Kidney (tissue), 14 donors: ENCODE data around the gene ROBO3. TPM values are rescaled to one million over a fixed set of nuclear protein-coding genes. Genes with fewer than 3 reads are reported as not detected.
A peak's percentile ranks its signal among the peaks of the same experiment; 100 is the strongest.

Experiments
- DNase-seq, 5 donors: peaks; one replicate each; pipeline ENCODE4 v3.0.0-alpha.2; 2013 to 2020
- FAIRE-seq: peaks from 2 replicates; lab custom pipeline; 2012; peaks lifted over from hg19 to GRCh38; lab: Jason Lieb, UNC
- H3K27ac ChIP-seq, 2 donors: one replicate each; pipeline ENCODE4 v1.7.0; 2013; ENCODE audit warnings: low read depth in 2 of 2, low read length in 2 of 2, inconsistent platforms in 1 of 2
- H3K27me3 ChIP-seq: one replicate; pipeline ENCODE4 v1.7.1; 2013; ENCODE audit warnings: low read length, inconsistent platforms; ENCODE audit not compliant: control insufficient read depth, insufficient read depth
- H3K36me3 ChIP-seq, 3 donors: one replicate each; pipeline versions ENCODE4 v1.7.0 to v1.7.1; 2013; ENCODE audit warnings: low read length in 3 of 3, control low read depth in 1 of 3, inconsistent platforms in 1 of 3; ENCODE audit not compliant: insufficient read depth in 3 of 3, control insufficient read depth in 2 of 3
- H3K4me1 ChIP-seq, 3 donors: one replicate each; pipeline versions ENCODE4 v1.7.0 to v1.7.1; 2013; ENCODE audit warnings: low read length in 3 of 3, inconsistent platforms in 1 of 3, low read depth in 1 of 3; ENCODE audit not compliant: control insufficient read depth in 2 of 3, insufficient read depth in 2 of 3
- H3K4me3 ChIP-seq, 3 donors: one replicate each; pipeline versions ENCODE4 v1.7.0 to v1.8.1; 2013; ENCODE audit warnings: low read length in 3 of 3, control low read depth in 1 of 3, inconsistent platforms in 1 of 3
- H3K9ac ChIP-seq, 3 donors: one replicate each; pipeline versions ENCODE4 v1.7.0 to v1.7.1; 2013; ENCODE audit warnings: low read length in 3 of 3, control low read depth in 1 of 3, inconsistent platforms in 1 of 3
- H3K9me3 ChIP-seq, 3 donors: one replicate each; pipeline versions ENCODE4 v1.7.0 to v1.7.1; 2013; ENCODE audit warnings: low read length in 3 of 3, control low read depth in 1 of 3, inconsistent platforms in 1 of 3; ENCODE audit not compliant: control insufficient read depth in 2 of 3, insufficient read depth in 1 of 3
- CTCF ChIP-seq: IDR thresholded peaks from 3 replicates; pipeline ENCODE4 v1.5.1; 2012; ENCODE audit warnings: mild to moderate bottlenecking, moderate library complexity, borderline replicate concordance; ENCODE audit not compliant: insufficient read depth; ENCODE audit errors: extremely low read depth
- intact Hi-C: fragments of 100-400 bp; cut with DNase I; formaldehyde crosslinking; loops from one replicate; pipeline ENCODE4 v1.11.1; 2022
- polyA plus RNA-seq: library from polyadenylated mRNA; stranded (reverse); fragments of 350-450 nt; fragmentation: Illumina TruSeq; extraction: RNeasy Lipid Tissue Mini Kit (QIAGEN cat#74804); gene quantifications from one replicate; pipeline ENCODE4 v1.2.3, GENCODE V29; 2014; ENCODE audit warnings: low read depth, low replicate concordance; ENCODE audit not compliant: insufficient read depth
- total RNA-seq: library from RNA; stranded (reverse); fragmentation: NEBNext Ultra II Directional; extraction: Animal tissue kit (Norgen Biotek cat#: 25700); gene quantifications from one replicate; pipeline ENCODE4 v1.2.1, GENCODE V29; 2021
- donor health status: control.
- donor health status: control.
- donor health status: control.
- donor health status: control.
- donor health status: control.
- donor health status: DM: yes; HTN: yes; CAD: no.
- donor health status: Normal renal cell carcinoma (clear cell type).

ROBO3 gene
- total and polyA plus RNA-seq, 2 donors from 2014 or later = 8.7 to 12.3 TPM

GRCh38 chr11:124838805-124839127 is 26.5 kb upstream of the ROBO3 start:
- Histone ChIP-seq H3K9me3 (peaks cover 0 to 4% (median 0%) of the 10 kb centered on the region in 3 donors), H3K36me3 (no peaks in the 10 kb centered on the region), H3K4me1 (peaks cover 0 to 13% (median 8%) of the 10 kb centered on the region in 3 donors), H3K27ac (no peak overlapping the region), H3K4me3 (no peak overlapping the region), H3K9ac (no peak overlapping the region), H3K27me3 (peaks cover 34% of the 10 kb centered on the region)
- FAIRE-seq (no peak), DNase-seq (no peak)
- intact Hi-C loops = loop anchor here (10.0 kb wide), 1 partner anchor 174 kb away; no protein-coding TSS in a partner anchor
- TF ChIP-seq CTCF = no peak

- H3K9ac ChIP-seq = no peak overlapping the region
- peaks cover 0 to 13% (median 8%) of the 10 kb centered on the region in 3 donors for H3K4me1 ChIP-seq
- no peaks in the 10 kb centered on the region for H3K36me3 ChIP-seq
- FAIRE-seq = no peak
- peaks cover 40% of the 10 kb centered on the region for H3K27me3 ChIP-seq
- no peak for TF ChIP-seq CTCF
- H3K9me3 ChIP-seq = peaks cover 0 to 4% (median 0%) of the 10 kb centered on the region in 3 donors
- H3K4me3 ChIP-seq = peak overlapping the region in 1 of 3 donors; percentile 21
- DNase-seq = peak; percentile 55 to 82 (median 68)
- intact Hi-C loops = loop anchor here (10.0 kb wide), 1 partner anchor 175 kb away; no protein-coding TSS in a partner anchor
- no peak overlapping the region for H3K27ac ChIP-seq
Measured at GRCh38 chr11:124839128-124839971, 25.9 kb upstream of the ROBO3 start.

DNA sequence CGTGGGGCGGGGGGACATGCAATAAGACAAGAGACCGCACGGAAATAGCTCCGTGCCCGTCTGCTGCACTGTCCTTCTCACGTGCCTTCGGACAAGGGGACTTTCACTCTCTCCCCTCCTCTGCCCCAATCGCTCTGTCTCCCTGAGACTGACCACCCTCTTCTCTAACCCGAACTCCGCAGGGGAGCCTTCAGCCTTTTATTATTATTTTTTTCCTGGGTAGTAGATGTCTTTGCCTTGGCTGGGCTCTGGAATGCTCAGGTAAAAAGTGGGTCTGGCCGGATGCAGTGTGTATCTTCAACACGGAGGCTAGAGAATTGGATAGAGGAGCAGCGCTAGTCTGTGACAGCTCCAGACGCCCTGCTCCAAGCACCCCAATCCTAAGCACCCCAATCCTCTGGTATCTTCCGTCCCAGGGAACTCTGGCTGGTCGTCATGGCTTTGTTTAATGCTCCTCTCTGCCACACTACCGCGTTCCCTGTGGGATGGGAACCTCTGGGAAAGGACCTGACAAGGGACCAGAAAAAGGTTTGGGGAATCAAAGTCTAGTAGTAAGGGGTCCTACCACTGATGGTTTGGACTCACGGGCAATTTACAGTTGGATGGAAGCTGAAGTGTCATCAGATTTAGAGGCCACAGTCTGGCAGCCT is 25.1 kb upstream of the ROBO3 start:
- Histone ChIP-seq H3K9ac (no peak overlapping the region), H3K27ac (no peak overlapping the region), H3K4me3 (peak overlapping the region in 1 of 3 donors; percentile 21), H3K36me3 (no peaks in the 10 kb centered on the region), H3K27me3 (peaks cover 47% of the 10 kb centered on the region), H3K9me3 (peaks cover 0 to 4% (median 0%) of the 10 kb centered on the region in 3 donors), H3K4me1 (peaks cover 0 to 13% (median 8%) of the 10 kb centered on the region in 3 donors)
- FAIRE-seq (no peak), DNase-seq (no peak)
- intact Hi-C loops = loop anchor here (10.0 kb wide), 2 partner anchors 175 to 195 kb away; no protein-coding TSS in a partner anchor
- TF ChIP-seq CTCF = no peak
